HL-60 (cell line): Measurements from ENCODE around the gene DNAH10.

Source experiments
- DNase-seq, 2 experiments: peaks; one replicate each; pipeline ENCODE4 v3.0.0-alpha.2; 2010 to 2020; ENCODE audit warnings: low read depth in 1 of 2, low spot score in 1 of 2
- H3K27ac ChIP-seq: fragments of 250-450 bp; sonication (Bioruptor Pico); replicated peaks from 2 replicates; pipeline ENCODE4 v1.5.1; 2020; ENCODE audit warnings: mild to moderate bottlenecking, moderate library complexity
- H3K27me3 ChIP-seq: fragments of 250-450 bp; sonication (Bioruptor Pico); 2 replicates; pipeline ENCODE4 v1.5.1; 2021; ENCODE audit warnings: mild to moderate bottlenecking, moderate library complexity; ENCODE audit not compliant: insufficient read depth, poor library complexity, severe bottlenecking
- H3K4me3 ChIP-seq: replicated peaks from 2 replicates; pipeline ENCODE4 v1.5.1; 2011; ENCODE audit warnings: mild to moderate bottlenecking, control low read depth, low read length; ENCODE audit not compliant: insufficient read depth
- CTCF ChIP-seq: IDR thresholded peaks from one replicate; pipeline ENCODE4 v1.5.1; 2011; ENCODE audit warnings: low read length, control low read depth, inconsistent platforms; ENCODE audit not compliant: insufficient read depth
- GABPA ChIP-seq: IDR thresholded peaks from 2 replicates; pipeline ENCODE4 v1.6.1; 2012; ENCODE audit warnings: low read depth
- POLR2AphosphoS5 ChIP-seq: IDR thresholded peaks from 2 replicates; pipeline ENCODE4 v1.6.1; 2012; ENCODE audit warnings: low read depth
- REST ChIP-seq: IDR thresholded peaks from 2 replicates; pipeline ENCODE4 v1.6.1; 2012; ENCODE audit warnings: low read depth; ENCODE audit not compliant: insufficient replicate concordance
- SPI1 ChIP-seq: IDR thresholded peaks from 2 replicates; pipeline ENCODE4 v1.6.1; 2012; ENCODE audit warnings: low read depth, mild to moderate bottlenecking, borderline replicate concordance

The DNAH10 gene

GRCh38 chr12:123845881-123846280 is 83.8 kb downstream of the DNAH10 start:
- H3K27me3 ChIP-seq = no peaks in the 10 kb centered on the region

GRCh38 chr12:123846340-123846739 is 84.2 kb downstream of the DNAH10 start:
- H3K4me3 ChIP-seq = no peak overlapping the region
- TF ChIP-seq CTCF = no peak
- TF ChIP-seq POLR2AphosphoS5 = no peak
- TF ChIP-seq GABPA = no peak
- no peak for TF ChIP-seq SPI1
- no peak for TF ChIP-seq REST
- no peak for DNase-seq
- no peaks in the 10 kb centered on the region for H3K27me3 ChIP-seq
- H3K27ac ChIP-seq = no peak overlapping the region

More at GRCh38 chr12:123845881-123846280, 83.8 kb downstream of the DNAH10 start:
- Histone ChIP-seq H3K4me3 (no peak overlapping the region), H3K27ac (no peak overlapping the region)
- TF ChIP-seq SPI1 (no peak), GABPA (no peak), CTCF (no peak), REST (no peak), POLR2AphosphoS5 (no peak)
- DNase-seq = no peak

- Histone ChIP-seq H3K27me3 (no peaks in the 10 kb centered on the region), H3K4me3 (no peak overlapping the region), H3K27ac (no peak overlapping the region)
- TF ChIP-seq REST = no peak
- TF ChIP-seq POLR2AphosphoS5 = no peak
- TF ChIP-seq SPI1 = no peak
- TF ChIP-seq GABPA = no peak
- no peak for TF ChIP-seq CTCF
- no peak for DNase-seq
Measured at GRCh38 chr12:123847019-123847418, 84.9 kb downstream of the DNAH10 start.
